HG02870 (cell line): ENCODE measurements around the gene FXYD1.
"Not testable (repeated sequence)": the region's sequence is repeated elsewhere in the genome, so short reads cannot be mapped to it uniquely, and the experiment has no call there.

Experiments used
- ATAC-seq: cut with Tn5 transposase; IDR thresholded peaks from one replicate; pipeline ENCODE4 v1.9.1; 2021; ENCODE audit warnings: mild to moderate bottlenecking, moderate library complexity; ENCODE audit not compliant: unreplicated experiment

Gene FXYD1

GRCh38 chr19:35138305-35138892, at the start of gene FXYD1:
Gene FXYD1 (plus strand): TSS chr19:35138824. CDS start chr19:35140080, 1,256 bp downstream.
- ATAC-seq: no peak

- ATAC-seq: no peak
Measured at GRCh38 chr19:35089554-35089953, 49.1 kb upstream of the FXYD1 start.

GRCh38 chr19:35090160-35090505, 48.5 kb upstream of the FXYD1 start:
- no peak for ATAC-seq

- no peak for ATAC-seq
Measured at GRCh38 chr19:35090506-35091214, 48.0 kb upstream of the FXYD1 start.

GRCh38 chr19:35093430-35093829, 45.2 kb upstream of the FXYD1 start:
- no peak for ATAC-seq

GRCh38 chr19:35093941-35094647, 44.5 kb upstream of the FXYD1 start:
- no peak for ATAC-seq

GRCh38 chr19:35094656-35095055, 44.0 kb upstream of the FXYD1 start:
- ATAC-seq: no peak

- ATAC-seq: no peak
Measured at GRCh38 chr19:35095667-35096368, 42.8 kb upstream of the FXYD1 start.

- ATAC-seq: no peak
Measured at GRCh38 chr19:35098413-35099049, 40.1 kb upstream of the FXYD1 start.

GRCh38 chr19:35099155-35099896, 39.3 kb upstream of the FXYD1 start:
- no peak for ATAC-seq

- no peak for ATAC-seq
Measured at GRCh38 chr19:35099897-35100275, 38.7 kb upstream of the FXYD1 start.

- ATAC-seq: no peak
Measured at GRCh38 chr19:35100588-35101533, 37.8 kb upstream of the FXYD1 start.

GRCh38 chr19:35101949-35102348, 36.7 kb upstream of the FXYD1 start:
- ATAC-seq: not testable (repeated sequence)

GRCh38 chr19:35103614-35104013, 35.0 kb upstream of the FXYD1 start:
- not testable (repeated sequence) for ATAC-seq

GRCh38 chr19:35104361-35104760, 34.3 kb upstream of the FXYD1 start:
- ATAC-seq: no peak

GRCh38 chr19:35105047-35105410, 33.6 kb upstream of the FXYD1 start:
- no peak for ATAC-seq

GRCh38 chr19:35105411-35106290, 33.0 kb upstream of the FXYD1 start:
- ATAC-seq: no peak

- ATAC-seq: no peak
Measured at GRCh38 chr19:35106291-35106583, 32.4 kb upstream of the FXYD1 start.
